Loucy (cell line): Measurements from ENCODE around the gene TRIM26.
"Not testable (repeated sequence)": the region's sequence is repeated elsewhere in the genome, so short reads cannot be mapped to it uniquely, and the experiment has no call there.

Source experiments
- H2AFZ ChIP-seq: fragments of 200-600 bp; sonication (generic); 2 replicates; pipeline ENCODE4 v1.6.0; 2016; ENCODE audit warnings: antibody characterized with exemption, mild to moderate bottlenecking, low read length, moderate library complexity
- H3F3A ChIP-seq: fragments of 200-600 bp; 2 replicates; pipeline ENCODE4 v1.6.0; 2016; ENCODE audit warnings: antibody characterized with exemption, low read depth, mild to moderate bottlenecking
- H3K27me3 ChIP-seq: fragments of 200-600 bp; sonication (generic); 2 replicates; pipeline ENCODE4 v1.6.1; 2014; ENCODE audit warnings: low read length, mild to moderate bottlenecking; ENCODE audit not compliant: insufficient read depth, poor library complexity, severe bottlenecking
- H3K36me3 ChIP-seq: fragments of 200-600 bp; sonication (generic); 2 replicates; pipeline ENCODE4 v1.6.1; 2016; ENCODE audit warnings: low read length; ENCODE audit not compliant: insufficient read depth
- H3K4me1 ChIP-seq: fragments of 200-600 bp; sonication (generic); 2 replicates; pipeline ENCODE4 v1.5.1; 2014; ENCODE audit warnings: low read length, mild to moderate bottlenecking; ENCODE audit not compliant: insufficient read depth, poor library complexity, severe bottlenecking
- H3K4me2 ChIP-seq: fragments of 200-600 bp; sonication (generic); 2 replicates; pipeline ENCODE4 v1.6.0; 2014; ENCODE audit warnings: antibody characterized with exemption, low read length, low read depth, mild to moderate bottlenecking; ENCODE audit not compliant: poor library complexity, severe bottlenecking
- H3K4me3 ChIP-seq: fragments of 200-600 bp; sonication (generic); 2 replicates; pipeline ENCODE4 v1.5.1; 2014; ENCODE audit warnings: low read length, mild to moderate bottlenecking, mixed read lengths; ENCODE audit not compliant: poor library complexity, severe bottlenecking
- H3K79me2 ChIP-seq: fragments of 200-600 bp; sonication (generic); 2 replicates; pipeline ENCODE4 v1.6.1; 2014; ENCODE audit warnings: low read length; ENCODE audit not compliant: insufficient read depth
- H3K9ac ChIP-seq: fragments of 200-600 bp; sonication (generic); 2 replicates; pipeline ENCODE4 v1.6.0; 2014; ENCODE audit warnings: mild to moderate bottlenecking, low read depth, low read length, moderate library complexity; ENCODE audit not compliant: poor library complexity, severe bottlenecking
- H3K9me2 ChIP-seq: fragments of 200-600 bp; sonication (generic); replicated peaks from 2 replicates; pipeline ENCODE4 v1.6.1; 2016; ENCODE audit warnings: low read depth, low read length, mixed read lengths
- H3K9me3 ChIP-seq: fragments of 200-600 bp; sonication (generic); 2 replicates; pipeline ENCODE4 v1.6.1; 2014; ENCODE audit warnings: mild to moderate bottlenecking, antibody characterized with exemption, low read length, low read depth; ENCODE audit not compliant: insufficient read depth
- H4K20me1 ChIP-seq: fragments of 200-600 bp; sonication (generic); 2 replicates; pipeline ENCODE4 v1.6.0; 2014; ENCODE audit warnings: antibody characterized with exemption, low read length, mild to moderate bottlenecking; ENCODE audit not compliant: insufficient read depth, poor library complexity, severe bottlenecking
- EZH2phosphoT487 ChIP-seq: fragments of 200-600 bp; IDR thresholded peaks from 2 replicates; pipeline ENCODE4 v1.6.1; 2018; ENCODE audit warnings: antibody characterized with exemption, mild to moderate bottlenecking, moderate library complexity, borderline replicate concordance
- TF ChIP-seq, protein P1 (sequence below): fragments of 200-600 bp; sonication (generic); conservative IDR thresholded peaks from 2 replicates; pipeline ENCODE4 v1.5.1; 2014; ENCODE audit warnings: mild to moderate bottlenecking, antibody characterized with exemption, low read length

Gene TRIM26

DNA sequence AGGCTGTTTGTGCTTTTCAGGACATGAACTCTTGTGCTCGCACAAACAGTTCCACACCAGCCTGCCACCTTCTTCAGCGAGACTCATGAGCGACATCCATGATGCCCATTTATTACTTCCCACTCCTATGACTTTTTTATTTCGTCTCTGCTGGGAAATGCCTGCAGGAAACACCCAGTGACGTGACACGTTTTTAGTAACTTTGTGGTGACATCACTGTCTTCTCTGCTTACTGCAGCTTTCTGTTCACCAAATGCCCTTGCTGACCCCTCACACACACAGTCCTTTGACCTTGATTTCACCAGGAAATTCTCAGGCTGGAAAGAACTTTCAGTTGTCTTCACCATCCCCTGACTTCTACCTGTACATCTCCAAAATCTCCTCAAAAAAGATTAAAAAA, 68.4 kb downstream of the TRIM26 start:
- no peaks in the 10 kb centered on the region for H3K9me2 ChIP-seq
- no peaks in the 10 kb centered on the region for H3K36me3 ChIP-seq
- H3K9ac ChIP-seq: no peak overlapping the region
- peaks cover 25% of the 10 kb centered on the region for H3K4me1 ChIP-seq
- no peaks in the 10 kb centered on the region for H3K9me3 ChIP-seq
- H3F3A ChIP-seq: no peaks in the 10 kb centered on the region; the same call in 1 of the 2 replicates
- H3K4me3 ChIP-seq: no peak overlapping the region
- TF ChIP-seq, protein P1, sequence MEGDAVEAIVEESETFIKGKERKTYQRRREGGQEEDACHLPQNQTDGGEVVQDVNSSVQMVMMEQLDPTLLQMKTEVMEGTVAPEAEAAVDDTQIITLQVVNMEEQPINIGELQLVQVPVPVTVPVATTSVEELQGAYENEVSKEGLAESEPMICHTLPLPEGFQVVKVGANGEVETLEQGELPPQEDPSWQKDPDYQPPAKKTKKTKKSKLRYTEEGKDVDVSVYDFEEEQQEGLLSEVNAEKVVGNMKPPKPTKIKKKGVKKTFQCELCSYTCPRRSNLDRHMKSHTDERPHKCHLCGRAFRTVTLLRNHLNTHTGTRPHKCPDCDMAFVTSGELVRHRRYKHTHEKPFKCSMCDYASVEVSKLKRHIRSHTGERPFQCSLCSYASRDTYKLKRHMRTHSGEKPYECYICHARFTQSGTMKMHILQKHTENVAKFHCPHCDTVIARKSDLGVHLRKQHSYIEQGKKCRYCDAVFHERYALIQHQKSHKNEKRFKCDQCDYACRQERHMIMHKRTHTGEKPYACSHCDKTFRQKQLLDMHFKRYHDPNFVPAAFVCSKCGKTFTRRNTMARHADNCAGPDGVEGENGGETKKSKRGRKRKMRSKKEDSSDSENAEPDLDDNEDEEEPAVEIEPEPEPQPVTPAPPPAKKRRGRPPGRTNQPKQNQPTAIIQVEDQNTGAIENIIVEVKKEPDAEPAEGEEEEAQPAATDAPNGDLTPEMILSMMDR: no peak
- no peak for TF ChIP-seq EZH2phosphoT487
- H3K4me2 ChIP-seq: no peak overlapping the region
- H2AFZ ChIP-seq: 0 out of 2 replicates have a peak overlapping the region, but pooled peaks have one; percentile 78
- H3K27me3 ChIP-seq: no peaks in the 10 kb centered on the region
- no peaks in the 10 kb centered on the region for H4K20me1 ChIP-seq
- H3K79me2 ChIP-seq: no peaks in the 10 kb centered on the region

DNA sequence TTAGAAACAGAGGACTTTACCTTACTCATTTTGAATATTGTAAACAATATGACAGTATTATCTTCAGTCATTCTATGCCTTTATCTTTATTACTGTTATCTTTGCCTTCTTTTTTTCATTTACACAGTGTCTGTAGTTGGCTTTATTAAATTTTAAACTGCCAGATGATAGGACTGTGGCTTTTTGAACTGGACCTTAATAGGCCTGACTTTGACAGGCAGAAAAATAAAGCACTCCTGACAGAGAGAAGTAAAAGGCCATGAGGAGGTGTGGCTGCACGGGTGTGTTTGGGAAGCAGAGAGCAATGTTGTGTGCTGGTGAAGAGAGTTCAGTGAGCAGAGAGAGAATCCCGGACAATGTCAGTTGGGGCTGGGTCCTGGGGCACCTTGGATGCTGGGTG, 69.4 kb downstream of the TRIM26 start:
- Histone ChIP-seq H3F3A (no peaks in the 10 kb centered on the region; the same call in 1 of the 2 replicates), H3K79me2 (no peaks in the 10 kb centered on the region), H3K9me2 (no peaks in the 10 kb centered on the region), H3K27me3 (no peaks in the 10 kb centered on the region), H3K4me1 (peaks cover 29% of the 10 kb centered on the region), H3K4me3 (no peak overlapping the region), H2AFZ (peak overlapping the region; percentile 78), H3K9me3 (no peaks in the 10 kb centered on the region), H3K4me2 (no peak overlapping the region), H3K36me3 (no peaks in the 10 kb centered on the region), H4K20me1 (no peaks in the 10 kb centered on the region), H3K9ac (no peak overlapping the region)
- TF ChIP-seq, protein P1: no peak
- no peak for TF ChIP-seq EZH2phosphoT487

DNA sequence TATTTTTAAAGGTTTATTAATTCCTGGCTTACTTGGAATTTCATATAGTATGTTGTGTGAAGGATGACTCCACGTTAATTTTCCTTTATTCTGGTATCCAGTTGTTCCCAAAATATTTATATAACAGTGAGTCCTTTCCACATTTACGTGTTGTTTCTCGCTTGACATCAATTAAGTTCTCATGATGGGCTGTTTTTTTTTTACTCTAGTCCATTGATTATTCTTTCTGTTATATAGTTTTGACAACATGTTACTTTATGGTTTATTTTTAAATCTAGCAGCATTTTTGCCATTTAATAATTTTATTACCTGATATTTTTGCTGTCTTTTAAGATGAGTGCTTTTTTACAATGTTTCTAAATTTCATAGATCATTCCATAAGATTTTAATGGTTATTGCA, 70.5 kb downstream of the TRIM26 start:
- H3K79me2 ChIP-seq: no peaks in the 10 kb centered on the region
- no peak overlapping the region for H3K9ac ChIP-seq
- H3K36me3 ChIP-seq: no peaks in the 10 kb centered on the region
- H3K9me2 ChIP-seq: no peaks in the 10 kb centered on the region
- no peaks in the 10 kb centered on the region for H3K9me3 ChIP-seq
- H3K4me3 ChIP-seq: no peak overlapping the region
- H3K27me3 ChIP-seq: no peaks in the 10 kb centered on the region
- H3K4me2 ChIP-seq: no peak overlapping the region
- no peaks in the 10 kb centered on the region for H4K20me1 ChIP-seq
- TF ChIP-seq, protein P1: no peak
- no peak for TF ChIP-seq EZH2phosphoT487
- no peaks in the 10 kb centered on the region; the same call in 1 of the 2 replicates for H3F3A ChIP-seq
- H3K4me1 ChIP-seq: peaks cover 29% of the 10 kb centered on the region
- no peak overlapping the region for H2AFZ ChIP-seq

DNA sequence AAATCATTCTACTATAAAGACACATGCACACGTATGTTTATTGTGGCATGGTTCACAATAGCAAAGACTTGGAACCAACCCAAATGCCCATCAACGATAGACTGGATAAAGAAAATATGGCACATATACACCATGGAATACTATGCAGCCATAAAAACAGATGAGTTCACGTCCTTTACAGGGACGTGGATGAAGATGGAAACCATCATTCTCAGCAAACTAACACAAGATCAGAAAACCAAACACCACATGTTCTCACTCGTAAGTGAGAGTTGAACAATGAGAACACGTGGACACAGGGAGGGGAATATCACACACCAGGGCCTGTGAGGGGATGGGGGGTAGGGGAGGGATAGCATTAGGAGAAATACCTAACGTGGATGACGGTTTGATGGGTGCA, 73.0 kb downstream of the TRIM26 start:
- not testable (repeated sequence) for H3K27me3 ChIP-seq, H3K36me3 ChIP-seq, H3K79me2 ChIP-seq, H3K4me3 ChIP-seq, H3K9me3 ChIP-seq, H3F3A ChIP-seq, H2AFZ ChIP-seq, H4K20me1 ChIP-seq, H3K9ac ChIP-seq, H3K4me2 ChIP-seq, H3K9me2 ChIP-seq
- peaks cover 29% of the 10 kb centered on the region for H3K4me1 ChIP-seq
